GM12878 (cell line): ENCODE measurements around the gene ZBTB5. TPM values are rescaled to one million over a fixed set of nuclear protein-coding genes. Genes with fewer than 3 reads are reported as not detected.
"Not testable (repeated sequence)": the region's sequence is repeated elsewhere in the genome, so short reads cannot be mapped to it uniquely, and the experiment has no call there.

ENCODE experiments used
- ATAC-seq: fragments of 200-7000 bp; cut with Tn5 transposase; 3 replicates; pipeline ENCODE4 v1.9.1; 2020; ENCODE audit warnings: mild to moderate bottlenecking, moderate library complexity
- BruUV-seq: library from RNA; stranded (reverse); fragments of 400-500 nt; replicated peaks from 2 replicates; lab custom pipeline; 2021; lab: Mats Ljungman, UMichigan
- CTCF ChIA-PET: fragments of 300-600 bp; sonication (Branson Sonifier 250); formaldehyde crosslinking; extraction: SDS; loops from one replicate; lab custom pipeline; 2021; ENCODE audit warnings: inconsistent platforms; lab: Yijun Ruan, JAX
- POLR2A ChIA-PET: fragments of 350-600 bp; formaldehyde crosslinking; extraction: SDS; loops from one replicate; lab custom pipeline; 2021; ENCODE audit warnings: inconsistent platforms; lab: Charles Lee
- RAD21 ChIA-PET: fragments of 300-600 bp; sonication (Branson Sonifier 250); formaldehyde crosslinking; loops from one replicate; lab custom pipeline; 2023; ENCODE audit warnings: antibody characterized with exemption; ENCODE audit not compliant: unreplicated experiment; lab: Charles Lee
- SMC1A ChIA-PET: fragments of 300-600 bp; sonication (Branson Sonifier 250); formaldehyde crosslinking; loops from one replicate; lab custom pipeline; 2023; ENCODE audit not compliant: unreplicated experiment, uncharacterized antibody; lab: Charles Lee
- DNase-seq: peaks from one replicate; pipeline ENCODE4 v3.0.0-alpha.2; 2011; ENCODE audit warnings: low read depth, low spot score
- FAIRE-seq: peaks from 3 replicates; lab custom pipeline; 2011; peaks lifted over from hg19 to GRCh38; lab: Jason Lieb, UNC
- H2AFZ ChIP-seq: 2 replicates; pipeline ENCODE4 v1.6.0; 2011; ENCODE audit warnings: low read depth, low read length, control low read depth; ENCODE audit not compliant: control insufficient read depth
- H3K27ac ChIP-seq: 2 replicates; pipeline ENCODE4 v1.5.1; 2011; ENCODE audit warnings: control low read depth; ENCODE audit not compliant: control insufficient read depth, insufficient read depth
- H3K27me3 ChIP-seq, 2 experiments: replicated peaks in 1 of 2; 2 replicates each; pipeline versions ENCODE4 v1.6.0 to v1.6.1; 2011; ENCODE audit warnings: low read length in 1 of 2; ENCODE audit not compliant: control insufficient read depth in 2 of 2, insufficient read depth in 2 of 2
- H3K36me3 ChIP-seq, 2 experiments: 2 replicates each; pipeline ENCODE4 v1.5.1; 2011; ENCODE audit warnings: low read length in 1 of 2; ENCODE audit not compliant: control insufficient read depth in 2 of 2, insufficient read depth in 2 of 2
- H3K4me1 ChIP-seq: 2 replicates; pipeline ENCODE4 v1.6.1; 2011; ENCODE audit warnings: mild to moderate bottlenecking, low read length, moderate library complexity, mixed read lengths; ENCODE audit not compliant: control insufficient read depth, insufficient read depth
- H3K4me2 ChIP-seq: 2 replicates; pipeline ENCODE4 v1.6.0; 2011; ENCODE audit warnings: control low read depth; ENCODE audit not compliant: control insufficient read depth, insufficient read depth
- H3K4me3 ChIP-seq: fragments of 200-600 bp; sonication (generic); 2 replicates; pipeline ENCODE4 v1.5.1; 2016
- H3K79me2 ChIP-seq: 2 replicates; pipeline ENCODE4 v1.6.0; 2011; ENCODE audit warnings: low read length; ENCODE audit not compliant: control insufficient read depth, insufficient read depth
- H3K9ac ChIP-seq: 2 replicates; pipeline ENCODE4 v1.8.0; 2011; ENCODE audit warnings: low read length, control low read depth, mixed read lengths; ENCODE audit not compliant: control insufficient read depth, insufficient read depth
- H3K9me3 ChIP-seq: replicated peaks from 3 replicates; pipeline ENCODE4 v1.5.1; 2011; ENCODE audit warnings: mild to moderate bottlenecking, low read length; ENCODE audit not compliant: control insufficient read depth, insufficient read depth
- H4K20me1 ChIP-seq: 2 replicates; pipeline ENCODE4 v1.6.0; 2011; ENCODE audit not compliant: control insufficient read depth, insufficient read depth
- BMI1 ChIP-seq: fragments of 450-650 bp; IDR thresholded peaks from 2 replicates; pipeline ENCODE4 v1.6.1; 2016; ENCODE audit warnings: mild to moderate bottlenecking, moderate library complexity, borderline replicate concordance
- BRCA1 ChIP-seq: IDR thresholded peaks from 2 replicates; pipeline ENCODE4 v1.6.1; 2011; ENCODE audit warnings: low read depth, low read length, improper control_type of control experiment
- CHD2 ChIP-seq: IDR thresholded peaks from 2 replicates; pipeline ENCODE4 v1.6.1; 2011; ENCODE audit warnings: low read depth, low read length, improper control_type of control experiment, borderline replicate concordance
- CREM ChIP-seq: IDR thresholded peaks from 2 replicates; pipeline ENCODE4 v1.6.1; 2014; ENCODE audit warnings: antibody characterized with exemption, low read depth
- DPF2 ChIP-seq: fragments of 450-650 bp; IDR thresholded peaks from 2 replicates; pipeline ENCODE4 v1.6.1; 2017; ENCODE audit warnings: mild to moderate bottlenecking
- FOS ChIP-seq: IDR thresholded peaks from 3 replicates; pipeline ENCODE4 v1.6.1; 2011; ENCODE audit warnings: borderline replicate concordance; ENCODE audit not compliant: insufficient read length; ENCODE audit errors: extremely low read depth
- HCFC1 ChIP-seq: fragments of 150-350 bp; IDR thresholded peaks from 2 replicates; pipeline ENCODE4 v1.6.1; 2014; ENCODE audit warnings: low read length
- JUNB ChIP-seq: IDR thresholded peaks from 2 replicates; pipeline ENCODE4 v1.6.1; 2016; ENCODE audit warnings: antibody characterized with exemption, mild to moderate bottlenecking
- NFYA ChIP-seq: IDR thresholded peaks from 2 replicates; pipeline ENCODE4 v1.6.1; 2011; ENCODE audit warnings: low read depth, mild to moderate bottlenecking, low read length, improper control_type of control experiment, borderline replicate concordance
- RB1 ChIP-seq: fragments of 450-650 bp; formaldehyde crosslinking; IDR thresholded peaks from 2 replicates; pipeline ENCODE4 v1.6.1; 2017; ENCODE audit warnings: mild to moderate bottlenecking, borderline replicate concordance
- RBBP5 ChIP-seq: fragments of 200-600 bp; sonication (generic); conservative IDR thresholded peaks from 2 replicates; pipeline ENCODE4 v1.6.1; 2016
- RELA ChIP-seq: fragments of 450-650 bp; IDR thresholded peaks from 2 replicates; pipeline ENCODE4 v1.8.0; 2014; ENCODE audit warnings: borderline replicate concordance; ENCODE audit not compliant: partially characterized antibody
- TBL1XR1 ChIP-seq: IDR thresholded peaks from 2 replicates; pipeline ENCODE4 v1.6.1; 2012; ENCODE audit warnings: low read depth, low read length, improper control_type of control experiment
- WRNIP1 ChIP-seq: IDR thresholded peaks from 2 replicates; pipeline ENCODE4 v1.6.1; 2011; ENCODE audit warnings: low read depth, low read length, improper control_type of control experiment, borderline replicate concordance
- WGBS: methylation state at CpG from one replicate; pipeline ENCODE4 v1.1.6; 2016; ENCODE audit warnings: low lambda C conversion rate; ENCODE audit not compliant: insufficient replicate concordance, insufficient coverage; ENCODE audit errors: missing lambda C conversion rate; 5-methylcytosine and 5-hydroxymethylcytosine counted together
- in situ Hi-C: fragments of 300-500 bp; cut with MboI; formaldehyde crosslinking; loops from 9 replicates; pipeline ENCODE4 v1.14.3; 2018; ENCODE audit warnings: mixed read lengths
- intact Hi-C: fragments of 100-400 bp; cut with micrococcal nuclease; formaldehyde crosslinking; loops from one replicate; pipeline ENCODE4 v1.14.2; 2022; ENCODE audit not compliant: unreplicated experiment
- polyA plus RNA-seq, 11 experiments: library from polyadenylated mRNA; depleted of rRNA in 4 of 11; unstranded in 6 of 11; stranded (reverse) in 5 of 11; fragments of >200 nt; fragmentation: Nextera tagmentation in 4 of 11; fragmentation: Illumina TruSeq in 1 of 11; extraction: Ambion mirVana in 4 of 11; extraction: Trizol in 1 of 11; gene quantifications; 1 replicate in 1 of 11; 2 replicates in 10 of 11; pipeline versions ENCODE4 v1.2.1 to v1.2.3, GENCODE V29; 2011 to 2016; ENCODE audit warnings: inconsistent platforms in 2 of 11, missing spikeins in 2 of 11, low read depth in 1 of 11
- total RNA-seq, 4 experiments: library from RNA; depleted of rRNA in 3 of 4; stranded (reverse); fragments of >200 nt in 3 of 4; fragmentation: Illumina TruSeq in 1 of 4; extraction: Trizol in 1 of 4; gene quantifications; 2 replicates each; pipeline versions ENCODE4 v1.2.1 to v1.2.3, GENCODE V29; 2013 to 2021
- TF ChIP-seq, protein P1 (sequence below): fragments of 450-650 bp; IDR thresholded peaks from 2 replicates; pipeline ENCODE4 v1.6.1; 2016; ENCODE audit warnings: mild to moderate bottlenecking
- TF ChIP-seq, protein P2 (sequence below): IDR thresholded peaks from 2 replicates; pipeline ENCODE4 v1.6.1; 2011; ENCODE audit warnings: mild to moderate bottlenecking, low read depth, low read length, moderate library complexity; ENCODE audit not compliant: insufficient replicate concordance
- TF ChIP-seq, protein P3 (sequence below): fragments of 450-650 bp; IDR thresholded peaks from 2 replicates; pipeline ENCODE4 v1.6.1; 2017; ENCODE audit warnings: borderline replicate concordance

ZBTB5 gene
- total and polyA plus RNA-seq, 10 of the 15 experiments (the other 5 are each of a cell fraction or from before 2014, with no cell fraction given), result 1.4 to 32.5 (median 12.1) TPM

DNA sequence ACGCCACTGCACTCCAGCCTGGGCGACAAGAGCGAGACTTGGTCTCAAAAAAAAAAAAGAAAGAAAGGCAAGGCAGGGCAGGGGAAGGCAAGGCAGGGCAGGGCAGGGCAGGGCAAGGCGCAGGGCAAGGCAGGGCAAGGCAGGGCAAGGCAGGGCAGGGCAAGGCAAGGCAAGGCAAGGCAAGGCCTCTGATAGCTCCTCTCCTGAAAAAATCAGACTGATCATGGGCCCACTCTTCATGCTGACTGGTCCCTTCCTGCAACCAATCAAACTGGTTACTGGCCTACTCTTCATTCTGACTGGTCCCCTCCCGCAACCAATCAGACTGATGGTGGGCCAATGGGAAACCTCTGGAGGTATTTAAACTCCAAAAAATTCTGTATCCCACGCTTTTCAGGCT, 3.4 kb upstream of the ZBTB5 start:
- DNase-seq (no peak), FAIRE-seq (no peak), ATAC-seq (no peak)
- BruUV-seq, result no TSS peak
- RAD21 ChIA-PET, result no interaction called here
- no peak overlapping the region for H3K4me3 ChIP-seq
- 96% methylated on average over 3 of the region's 6 CpGs for WGBS
- H3K9ac ChIP-seq, result no peak overlapping the region
- no peaks in the 10 kb centered on the region for H3K9me3 ChIP-seq
- no peaks in the 10 kb centered on the region for H3K4me1 ChIP-seq
- no peak overlapping the region for H2AFZ ChIP-seq
- H3K36me3 ChIP-seq, result no peaks in the 10 kb centered on the region
- POLR2A ChIA-PET, result interaction anchor here (0.7 kb wide), 1 partner anchor 441 kb away, joined by 3 read pairs; no protein-coding TSS in a partner anchor
- H3K27ac ChIP-seq, result no peak overlapping the region
- H3K4me2 ChIP-seq, result no peak overlapping the region
- no peaks in the 10 kb centered on the region for H4K20me1 ChIP-seq
- CTCF ChIA-PET, result no interaction called here
- peaks cover 14% of the 10 kb centered on the region for H3K79me2 ChIP-seq
- intact Hi-C loops (loop anchor here (5.0 to 10.0 kb wide), 2 partner anchors 436 to 596 kb away; partner anchors contain the start of genes PAX5 and SHB), in situ Hi-C loops (no loop called here)
- TF ChIP-seq RB1 (no peak), HCFC1 (no peak), NFYA (no peak), FOS (no peak), DPF2 (no peak), CREM (no peak), TBL1XR1 (no peak), BRCA1 (no peak), RBBP5 (no peak), JUNB (no peak), RELA (no peak), BMI1 (no peak), WRNIP1 (no peak), CHD2 (no peak)
- TF ChIP-seq, protein P1, sequence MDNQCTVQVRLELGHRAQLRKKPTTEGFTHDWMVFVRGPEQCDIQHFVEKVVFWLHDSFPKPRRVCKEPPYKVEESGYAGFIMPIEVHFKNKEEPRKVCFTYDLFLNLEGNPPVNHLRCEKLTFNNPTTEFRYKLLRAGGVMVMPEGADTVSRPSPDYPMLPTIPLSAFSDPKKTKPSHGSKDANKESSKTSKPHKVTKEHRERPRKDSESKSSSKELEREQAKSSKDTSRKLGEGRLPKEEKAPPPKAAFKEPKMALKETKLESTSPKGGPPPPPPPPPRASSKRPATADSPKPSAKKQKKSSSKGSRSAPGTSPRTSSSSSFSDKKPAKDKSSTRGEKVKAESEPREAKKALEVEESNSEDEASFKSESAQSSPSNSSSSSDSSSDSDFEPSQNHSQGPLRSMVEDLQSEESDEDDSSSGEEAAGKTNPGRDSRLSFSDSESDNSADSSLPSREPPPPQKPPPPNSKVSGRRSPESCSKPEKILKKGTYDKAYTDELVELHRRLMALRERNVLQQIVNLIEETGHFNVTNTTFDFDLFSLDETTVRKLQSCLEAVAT, result no peak
- TF ChIP-seq, protein P2, sequence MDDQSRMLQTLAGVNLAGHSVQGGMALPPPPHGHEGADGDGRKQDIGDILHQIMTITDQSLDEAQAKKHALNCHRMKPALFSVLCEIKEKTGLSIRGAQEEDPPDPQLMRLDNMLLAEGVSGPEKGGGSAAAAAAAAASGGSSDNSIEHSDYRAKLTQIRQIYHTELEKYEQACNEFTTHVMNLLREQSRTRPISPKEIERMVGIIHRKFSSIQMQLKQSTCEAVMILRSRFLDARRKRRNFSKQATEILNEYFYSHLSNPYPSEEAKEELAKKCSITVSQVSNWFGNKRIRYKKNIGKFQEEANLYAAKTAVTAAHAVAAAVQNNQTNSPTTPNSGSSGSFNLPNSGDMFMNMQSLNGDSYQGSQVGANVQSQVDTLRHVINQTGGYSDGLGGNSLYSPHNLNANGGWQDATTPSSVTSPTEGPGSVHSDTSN, result no peak
- TF ChIP-seq, protein P3, sequence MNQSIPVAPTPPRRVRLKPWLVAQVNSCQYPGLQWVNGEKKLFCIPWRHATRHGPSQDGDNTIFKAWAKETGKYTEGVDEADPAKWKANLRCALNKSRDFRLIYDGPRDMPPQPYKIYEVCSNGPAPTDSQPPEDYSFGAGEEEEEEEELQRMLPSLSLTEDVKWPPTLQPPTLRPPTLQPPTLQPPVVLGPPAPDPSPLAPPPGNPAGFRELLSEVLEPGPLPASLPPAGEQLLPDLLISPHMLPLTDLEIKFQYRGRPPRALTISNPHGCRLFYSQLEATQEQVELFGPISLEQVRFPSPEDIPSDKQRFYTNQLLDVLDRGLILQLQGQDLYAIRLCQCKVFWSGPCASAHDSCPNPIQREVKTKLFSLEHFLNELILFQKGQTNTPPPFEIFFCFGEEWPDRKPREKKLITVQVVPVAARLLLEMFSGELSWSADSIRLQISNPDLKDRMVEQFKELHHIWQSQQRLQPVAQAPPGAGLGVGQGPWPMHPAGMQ, result no peak
- SMC1A ChIA-PET, result interaction anchor here (0.6 to 0.7 kb wide), 2 partner anchors 45 to 246 kb away, joined by 3 read pairs; no protein-coding TSS in a partner anchor
- H3K27me3 ChIP-seq, result no peaks in the 10 kb centered on the region

DNA sequence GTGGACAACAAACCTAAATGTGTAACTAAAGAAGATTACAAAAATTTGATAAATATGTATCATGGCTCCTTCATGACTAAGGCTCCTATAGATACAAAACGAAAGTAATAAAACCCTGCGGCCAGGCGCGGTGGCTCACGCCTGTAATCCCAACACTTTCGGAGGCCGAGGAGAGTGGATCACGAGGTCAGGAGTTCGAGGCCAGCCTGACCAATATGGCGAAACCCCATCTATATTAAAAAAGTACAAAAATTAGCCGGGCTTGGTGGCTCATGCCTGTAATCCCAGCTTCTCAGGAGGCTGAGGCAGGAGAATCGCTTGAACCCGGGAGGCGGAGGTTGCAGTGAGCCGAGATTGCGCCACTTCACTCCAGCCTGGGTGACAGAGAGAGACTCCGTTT, 2.3 kb upstream of the ZBTB5 start:
- intact Hi-C loops, result loop anchor here (5.0 to 10.0 kb wide), 2 partner anchors 435 to 597 kb away; partner anchors contain the start of genes PAX5 and SHB
- H3K36me3 ChIP-seq, H3K4me3 ChIP-seq, FAIRE-seq, H3K27me3 ChIP-seq, CTCF ChIA-PET, H3K27ac ChIP-seq, in situ Hi-C loops, ATAC-seq, DNase-seq, H3K9ac ChIP-seq, H3K4me1 ChIP-seq, BruUV-seq, H4K20me1 ChIP-seq, H3K4me2 ChIP-seq, H3K9me3 ChIP-seq, H2AFZ ChIP-seq, POLR2A ChIA-PET: not testable (repeated sequence)
- WGBS, result 93% methylated on average over 16 of the region's 17 CpGs
- RAD21 ChIA-PET, result interaction anchor here (0.7 kb wide), 1 partner anchor 9 kb away, joined by 4 read pairs; no protein-coding TSS in a partner anchor
- H3K79me2 ChIP-seq, result peaks cover 25% of the 10 kb centered on the region
- SMC1A ChIA-PET, result interaction anchor here (0.7 kb wide), 1 partner anchor 167 kb away, joined by 3 read pairs; no protein-coding TSS in a partner anchor
